Aorta (tissue), 5 donors: ENCODE data around the gene MYBL2. TPM values are rescaled to one million over a fixed set of nuclear protein-coding genes. Genes with fewer than 3 reads are reported as not detected.

Experiments
- ATAC-seq: fragments of 200-7000 bp; cut with Tn5 transposase; one replicate; pipeline ENCODE4 v1.9.1; 2022; ENCODE audit warnings: moderate library complexity; ENCODE audit not compliant: low FRiP score
- DNase-seq, 2 donors: peaks; one replicate each; pipeline ENCODE4 v3.0.0-alpha.2; 2020
- H3K27ac ChIP-seq, 2 donors: one replicate each; pipeline ENCODE4 v1.5.1; 2013; ENCODE audit warnings: low read length in 2 of 2, mild to moderate bottlenecking in 2 of 2, moderate library complexity in 2 of 2, control low read depth in 1 of 2, inconsistent platforms in 1 of 2, low read depth in 1 of 2
- H3K27me3 ChIP-seq, 2 donors: one replicate each; pipeline ENCODE4 v1.6.1; 2013; ENCODE audit warnings: control low read depth in 1 of 2, low read length in 1 of 2, mild to moderate bottlenecking in 1 of 2, moderate library complexity in 1 of 2; ENCODE audit not compliant: insufficient read depth in 2 of 2, control insufficient read depth in 1 of 2
- H3K36me3 ChIP-seq, 2 donors: one replicate each; pipeline ENCODE4 v1.6.1; 2013; ENCODE audit warnings: control low read depth in 1 of 2, low read length in 1 of 2, mild to moderate bottlenecking in 1 of 2; ENCODE audit not compliant: insufficient read depth in 2 of 2, control insufficient read depth in 1 of 2
- H3K4me1 ChIP-seq, 2 donors: one replicate each; pipeline ENCODE4 v1.6.1; 2013; ENCODE audit warnings: low read length in 2 of 2, control low read depth in 1 of 2, mild to moderate bottlenecking in 1 of 2, moderate library complexity in 1 of 2; ENCODE audit not compliant: insufficient read depth in 2 of 2, control insufficient read depth in 1 of 2
- H3K4me3 ChIP-seq, 2 donors: one replicate each; pipeline ENCODE4 v1.5.1; 2013; ENCODE audit warnings: low read length in 2 of 2, control low read depth in 1 of 2, mild to moderate bottlenecking in 1 of 2
- H3K9me3 ChIP-seq: one replicate; pipeline ENCODE4 v1.6.1; 2013; ENCODE audit warnings: mild to moderate bottlenecking, low read length; ENCODE audit not compliant: control insufficient read depth
- WGBS, 2 donors: extraction: QIAGEN DNeasy Blood & Tissue Kit; methylation state at CpG; one replicate each; pipeline ENCODE4 v1.1.7; 2013; 5-methylcytosine and 5-hydroxymethylcytosine counted together
- intact Hi-C, 2 donors: fragments of 100-400 bp; cut with DNase I; formaldehyde crosslinking; loops; one replicate each; pipeline versions ENCODE4 v1.14.2 to v1.15.0; 2022
- polyA plus RNA-seq, 2 donors: library from polyadenylated mRNA; stranded (reverse); fragments of 200-250 nt; gene quantifications; one replicate each; pipeline ENCODE4 v1.2.3, GENCODE V29; 2013
- total RNA-seq, 2 donors: library from RNA; stranded (reverse); fragmentation: NEBNext Ultra II Directional; extraction: Animal tissue kit (Norgen Biotek cat#: 25700); gene quantifications; one replicate each; pipeline ENCODE4 v1.2.1, GENCODE V29; 2021
- donor health status: healthy with polysubstance abuse.
- donor health status: Bipolar disorder and iron deficiency.
- donor health status: DM: no; HTN: no; CAD: no.
- donor health status: DM: no; HTN: no; CAD: no.
- donor health status: DM: yes; HTN: yes; CAD: no.

The MYBL2 gene
- total and polyA plus RNA-seq, 4 donors, result 0.20 to 1.3 (median 0.89) TPM

- intact Hi-C loops, result no loop called here
- no peak for ATAC-seq
- H3K4me1 ChIP-seq, result peaks cover 2 to 4% of the 10 kb centered on the region in 2 donors
- H3K27ac ChIP-seq, result no peak overlapping the region
- no peaks in the 10 kb centered on the region for H3K36me3 ChIP-seq
- WGBS, 2 donors, result 91% methylated on average over 7 of the region's 7 CpGs
- H3K4me3 ChIP-seq, result no peak overlapping the region
- DNase-seq, result no peak
- no peaks in the 10 kb centered on the region for H3K27me3 ChIP-seq
- no peaks in the 10 kb centered on the region for H3K9me3 ChIP-seq
Measured at GRCh38 chr20:43762911-43763310, 96.0 kb downstream of the MYBL2 start.

- intact Hi-C loops, result loop anchor here in 1 of 2 donors (5.0 kb wide), 1 partner anchor 316 kb away; no protein-coding TSS in a partner anchor
- Histone ChIP-seq H3K4me3 (no peak overlapping the region), H3K27ac (no peak overlapping the region), H3K27me3 (no peaks in the 10 kb centered on the region), H3K4me1 (peaks cover 2 to 4% of the 10 kb centered on the region in 2 donors), H3K36me3 (no peaks in the 10 kb centered on the region), H3K9me3 (no peaks in the 10 kb centered on the region)
- WGBS, 2 donors, result 51 to 58% methylated on average over 7 of the region's 7 CpGs
- DNase-seq (no peak), ATAC-seq (no peak)
Measured at GRCh38 chr20:43765916-43766315, 99.0 kb downstream of the MYBL2 start.

Other genes with a start within 250 kb of the MYBL2 start
- 100 to 1,000 TPM in 1 of 2 donors, 10 to 100 TPM in 1; 92.2 to 135 TPM for gene SRSF6, start 209.2 kb upstream of the MYBL2 start, total RNA-seq
- 10 to 100 TPM; 26.7 to 90.4 TPM for gene SRSF6, start 209.2 kb upstream of the MYBL2 start, polyA plus RNA-seq
- 10 to 100 TPM; 14.3 to 24.3 TPM for gene L3MBTL1, start 159.4 kb upstream of the MYBL2 start, total RNA-seq
- 10 to 100 TPM in 1 of 2 donors, 1 to 10 TPM in 1; 2.9 to 11.6 TPM for gene L3MBTL1, start 159.4 kb upstream of the MYBL2 start, polyA plus RNA-seq
- 1 to 10 TPM; 2.7 to 3.4 TPM for gene SGK2, start 108.1 kb upstream of the MYBL2 start, total RNA-seq
- 1 to 10 TPM; 2.7 to 5.0 TPM for gene SGK2, start 108.1 kb upstream of the MYBL2 start, polyA plus RNA-seq
- 10 to 100 TPM; 24.9 to 38.5 TPM for gene IFT52, start 76.2 kb upstream of the MYBL2 start, total RNA-seq
- gene IFT52, start 76.2 kb upstream of the MYBL2 start, polyA plus RNA-seq, result 10 to 100 TPM; 20.5 to 32.3 TPM
- gene GTSF1L, start 59.9 kb downstream of the MYBL2 start, total RNA-seq, result not detected
- not detected for gene GTSF1L, start 59.9 kb downstream of the MYBL2 start, polyA plus RNA-seq
- 10 to 100 TPM; 11.9 to 17.2 TPM for gene TOX2, start 247.7 kb downstream of the MYBL2 start, total RNA-seq
- 1 to 10 TPM; 1.1 to 6.8 TPM for gene TOX2, start 247.7 kb downstream of the MYBL2 start, polyA plus RNA-seq